ENCODE results near the gene C3orf70. TPM values are rescaled to one million over a fixed set of nuclear protein-coding genes. Genes with fewer than 3 reads are reported as not detected.
A peak's percentile ranks its signal among the peaks of the same experiment; 100 is the strongest.

Gene C3orf70
- total RNA-seq, 4 donors from 2014 or later, result 13.9 to 16.4 (median 14.8) TPM

DNA sequence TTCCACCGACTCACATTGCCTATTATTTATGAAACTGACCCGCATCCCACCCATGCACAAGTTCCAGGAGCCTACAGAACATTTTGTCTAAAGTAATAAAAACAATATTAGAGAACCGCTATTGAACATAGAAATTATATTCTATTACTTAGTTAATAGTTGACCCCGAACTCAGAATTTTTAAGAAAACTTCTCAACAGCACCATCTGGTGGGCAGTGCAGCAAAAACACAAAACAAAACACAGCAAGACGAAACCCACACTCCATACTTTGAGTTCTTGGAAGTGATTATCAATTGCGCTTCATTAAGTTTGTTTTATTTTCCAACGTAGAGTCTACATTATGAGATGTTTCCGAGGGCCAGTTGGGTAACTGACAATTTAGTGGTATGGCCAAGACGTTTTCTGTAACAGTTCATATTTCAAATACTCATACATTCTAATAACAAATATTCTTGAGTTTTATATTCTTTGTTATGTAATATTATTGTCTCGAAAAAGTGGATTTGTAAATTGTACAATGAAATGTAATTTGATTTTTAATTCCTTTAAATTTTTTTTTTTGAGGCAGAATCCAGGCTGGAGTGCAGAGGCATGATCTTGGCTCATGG, 24.0 kb upstream of the C3orf70 start:
- no peaks in the 10 kb centered on the region for H3K36me3 ChIP-seq
- in situ Hi-C loops (cut with MboI; ENCODE audit: low pct_ligation_motif_present in 1 of 4, low pct_unique_long_range_greater_than_20kb in 1 of 4, low sequenced_read_pairs in 3 of 4), result loop anchor here in 3 of 4 donors (25.0 kb wide), 1 partner anchor 290 kb away; no protein-coding TSS in a partner anchor
- WGBS, 2 donors (ENCODE audit: low coverage in 1 of 2), result 14 to 18% methylated on average over 10 of the region's 10 CpGs
- peaks cover 5 to 44% (median 25%) of the 10 kb centered on the region in 4 donors for H3K4me1 ChIP-seq
- DNase-seq, result peak; percentile 54
- H3K27me3 ChIP-seq, result no peaks in the 10 kb centered on the region
- H3K4me3 ChIP-seq, result no peak overlapping the region
- no peaks in the 10 kb centered on the region for H3K9me3 ChIP-seq
- intact Hi-C loops (cut with DNase I; ENCODE audit: low total_unique reads), result loop anchor here (5.0 kb wide), 1 partner anchor 110 kb away; no protein-coding TSS in a partner anchor
- peak overlapping the region; percentile 84 to 90 (median 86) for H3K27ac ChIP-seq
- TF ChIP-seq EP300 (IDR thresholded peaks at IDR 0.05; ENCODE audit: low read depth), result no peak
- peak; percentile 67 to 81 (median 73) for TF ChIP-seq CTCF (IDR thresholded peaks at IDR 0.05)

GRCh38 chr3:185175370-185175987, 22.6 kb upstream of the C3orf70 start:
- intact Hi-C loops (cut with DNase I; ENCODE audit: low total_unique reads), result loop anchor here (5.0 kb wide), 1 partner anchor 108 kb away; no protein-coding TSS in a partner anchor
- DNase-seq, result peak; percentile 83
- in situ Hi-C loops (cut with MboI; ENCODE audit: low pct_ligation_motif_present in 1 of 4, low pct_unique_long_range_greater_than_20kb in 1 of 4, low sequenced_read_pairs in 3 of 4), result loop anchor here in 3 of 4 donors (25.0 kb wide), 1 partner anchor 288 kb away; no protein-coding TSS in a partner anchor
- Histone ChIP-seq H3K9me3 (no peaks in the 10 kb centered on the region), H3K27ac (peak overlapping the region; percentile 84 to 90 (median 86)), H3K36me3 (no peaks in the 10 kb centered on the region), H3K27me3 (no peaks in the 10 kb centered on the region), H3K4me1 (peaks cover 5 to 57% (median 31%) of the 10 kb centered on the region in 4 donors), H3K4me3 (peak overlapping the region in 1 of 4 donors; percentile 19)
- 0 to 16% methylated on average over 1 to 15 of the region's 15 CpGs for WGBS, 2 donors (ENCODE audit: low coverage in 1 of 2)
- TF ChIP-seq EP300 (IDR thresholded peaks at IDR 0.05; ENCODE audit: low read depth) (no peak), POLR2AphosphoS5 (IDR thresholded peaks at IDR 0.05) (peak; percentile 13 to 82 (median 80)), CTCF (IDR thresholded peaks at IDR 0.05) (no peak), POLR2A (IDR thresholded peaks at IDR 0.05) (peak; percentile 76)

DNA sequence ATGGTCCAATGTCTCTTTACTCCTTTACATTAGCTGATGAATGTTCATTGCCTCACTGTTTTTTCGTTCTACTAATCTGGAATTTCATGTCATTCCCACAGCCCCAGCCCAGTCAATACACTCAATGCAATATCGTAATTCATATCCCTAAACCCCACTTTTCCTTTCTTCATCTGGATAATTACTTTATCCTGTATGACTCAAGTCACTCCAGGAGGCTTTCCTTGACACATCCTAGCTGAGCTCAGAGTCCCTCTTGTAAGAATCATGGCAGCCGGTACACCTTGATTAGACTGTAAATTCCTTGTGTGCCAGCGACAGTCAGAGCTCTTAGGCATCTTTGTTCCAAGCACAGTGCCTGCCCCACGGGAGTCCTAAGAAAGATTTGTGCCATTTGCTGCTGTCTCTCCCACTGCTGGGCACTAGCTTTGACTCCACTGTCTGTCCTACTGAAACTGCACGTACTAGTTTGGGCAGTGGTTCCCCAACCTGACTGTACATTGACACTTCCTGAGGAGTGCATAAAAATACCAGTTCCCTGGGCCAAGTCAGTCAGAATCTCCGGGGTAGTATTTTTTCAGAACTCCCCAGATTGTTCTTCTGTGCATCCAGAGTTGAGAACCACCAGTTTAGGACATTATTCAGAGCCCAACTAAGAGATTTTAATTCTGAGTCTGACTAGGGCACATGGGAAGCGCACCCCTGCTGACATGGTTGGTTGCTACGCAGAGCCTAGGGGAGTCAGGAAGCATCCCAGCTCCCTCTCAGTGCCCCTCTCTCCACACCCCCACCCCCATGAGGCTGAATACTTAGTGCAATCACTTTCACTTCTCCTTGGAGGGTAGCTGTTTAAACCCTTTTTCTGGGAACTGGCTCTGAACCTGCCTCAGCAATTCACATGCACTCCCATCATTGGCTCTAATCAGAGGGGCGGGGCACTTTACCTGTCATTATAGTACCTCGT, 19.5 kb upstream of the C3orf70 start:
- no peak for DNase-seq
- 82 to 98% methylated on average over 7 to 11 of the region's 11 CpGs for WGBS, 2 donors (ENCODE audit: low coverage in 1 of 2)
- in situ Hi-C loops (cut with MboI; ENCODE audit: low pct_ligation_motif_present in 1 of 4, low pct_unique_long_range_greater_than_20kb in 1 of 4, low sequenced_read_pairs in 3 of 4), result no loop called here

GRCh38 chr3:185164428-185165217, 11.8 kb upstream of the C3orf70 start:
- H3K9me3 ChIP-seq, result no peaks in the 10 kb centered on the region
- H3K4me3 ChIP-seq, result no peak overlapping the region
- H3K27ac ChIP-seq, result no peak overlapping the region
- intact Hi-C loops (cut with DNase I; ENCODE audit: low total_unique reads) (no loop called here), in situ Hi-C loops (cut with MboI; ENCODE audit: low pct_ligation_motif_present in 1 of 4, low pct_unique_long_range_greater_than_20kb in 1 of 4, low sequenced_read_pairs in 3 of 4) (no loop called here)
- 57% methylated on average over 6 of the region's 6 CpGs; no CpG with 5 or more reads in 1 of the 2 donors for WGBS, 2 donors (ENCODE audit: low coverage in 1 of 2)
- DNase-seq, result no peak
- no peak for TF ChIP-seq POLR2A (IDR thresholded peaks at IDR 0.05)
- no peaks in the 10 kb centered on the region for H3K36me3 ChIP-seq
- H3K27me3 ChIP-seq, result no peaks in the 10 kb centered on the region
- H3K4me1 ChIP-seq, result peaks cover 0 to 5% (median 0%) of the 10 kb centered on the region in 4 donors

More for the DNA sequence above, 19.5 kb upstream of the C3orf70 start:
- H3K27ac ChIP-seq, result peak overlapping the region in 3 of 4 donors; percentile 24 to 32 (median 28)
- H3K9me3 ChIP-seq, result no peaks in the 10 kb centered on the region
- no peaks in the 10 kb centered on the region for H3K36me3 ChIP-seq
- intact Hi-C loops (cut with DNase I; ENCODE audit: low total_unique reads), result no loop called here
- TF ChIP-seq EP300 (IDR thresholded peaks at IDR 0.05; ENCODE audit: low read depth) (no peak), POLR2A (IDR thresholded peaks at IDR 0.05) (no peak)
- H3K27me3 ChIP-seq, result no peaks in the 10 kb centered on the region
- H3K4me1 ChIP-seq, result peaks cover 5 to 57% (median 31%) of the 10 kb centered on the region in 4 donors
- H3K4me3 ChIP-seq, result no peak overlapping the region
